Activated CD4-positive, alpha-beta T cell treated with anti-CD3 and anti-CD28 coated beads, Interleukin-2, amount 10 ng/mL, durations not matched to agents 7 days and 5 days (primary cell): ENCODE results near the gene TAF5L. TPM values are rescaled to one million over a fixed set of nuclear protein-coding genes. Genes with fewer than 3 reads are reported as not detected.
"Not testable (repeated sequence)": the region's sequence is repeated elsewhere in the genome, so short reads cannot be mapped to it uniquely, and the experiment has no call there.

Experiments
- CTCF ChIA-PET: fragments of 350-600 bp; sonication (Branson Sonifier 250); formaldehyde crosslinking; loops from one replicate; lab custom pipeline; 2021; ENCODE audit warnings: antibody characterized with exemption; lab: Charles Lee
- POLR2A ChIA-PET: fragments of 350-600 bp; sonication (Branson Sonifier 250); formaldehyde crosslinking; loops from one replicate; lab custom pipeline; 2021; ENCODE audit warnings: antibody characterized with exemption; lab: Charles Lee
- DNase-seq: peaks from one replicate; pipeline ENCODE4 v3.0.0-alpha.2; 2020
- H3K27ac Mint-ChIP-seq: one replicate; pipeline ENCODE4 v1.8.0; 2021; ENCODE audit warnings: mild to moderate bottlenecking, moderate library complexity, mixed read lengths
- H3K27me3 Mint-ChIP-seq: one replicate; pipeline ENCODE4 v1.8.0; 2021; ENCODE audit warnings: mixed read lengths
- H3K36me3 Mint-ChIP-seq: one replicate; pipeline ENCODE4 v1.8.0; 2021; ENCODE audit warnings: low read depth, mixed read lengths
- H3K4me1 Mint-ChIP-seq: one replicate; pipeline ENCODE4 v1.8.0; 2021; ENCODE audit warnings: mixed read lengths
- H3K4me3 Mint-ChIP-seq: one replicate; pipeline ENCODE4 v1.8.0; 2021; ENCODE audit warnings: mild to moderate bottlenecking, moderate library complexity, mixed read lengths
- H3K9me3 Mint-ChIP-seq: one replicate; pipeline ENCODE4 v1.8.0; 2021; ENCODE audit warnings: mixed read lengths
- total RNA-seq, 2 experiments: library from RNA; stranded (reverse); gene quantifications; one replicate each; pipeline ENCODE4 v1.2.3, GENCODE V29; 2021

Gene TAF5L
- total RNA-seq, 2 experiments from 2014 or later: 25.7 to 25.9 TPM

- peak overlapping the region; percentile 36 for H3K27ac Mint-ChIP-seq
Observed at GRCh38 chr1:229636042-229636441, 10.1 kb upstream of the TAF5L start.

DNA sequence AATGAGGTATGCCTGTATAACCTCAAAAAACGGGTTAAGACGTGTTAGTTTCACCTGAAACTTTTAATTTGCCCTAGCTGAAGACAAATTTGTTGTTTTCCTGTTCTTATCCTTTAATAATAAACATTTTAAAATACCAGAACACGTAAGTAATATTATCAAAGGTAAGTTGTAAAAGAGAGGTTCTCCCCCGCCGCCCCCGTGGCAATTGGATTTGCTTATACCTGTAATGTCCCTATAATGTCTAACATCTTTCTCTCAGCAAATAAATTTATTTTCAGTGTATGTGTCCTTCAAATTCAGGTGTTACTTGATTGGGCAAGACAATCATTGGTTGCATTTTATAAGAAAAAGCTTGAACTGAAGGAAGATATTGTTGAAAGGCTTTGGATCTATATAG is 6.0 kb upstream of the TAF5L start:
- H3K27ac Mint-ChIP-seq: no peak overlapping the region
- peaks cover 38% of the 10 kb centered on the region for H3K36me3 Mint-ChIP-seq
- no peaks in the 10 kb centered on the region for H3K9me3 Mint-ChIP-seq
- H3K4me1 Mint-ChIP-seq: peaks cover 37% of the 10 kb centered on the region
- H3K27me3 Mint-ChIP-seq: no peaks in the 10 kb centered on the region
- POLR2A ChIA-PET: no interaction called here
- CTCF ChIA-PET: interaction anchor here (0.6 to 1.4 kb wide), 2 partner anchors 73 to 1906 kb away, joined by 3 to 4 read pairs; no protein-coding TSS in a partner anchor
- no peak overlapping the region for H3K4me3 Mint-ChIP-seq
- no peak for DNase-seq

More at GRCh38 chr1:229636042-229636441, 10.1 kb upstream of the TAF5L start:
- CTCF ChIA-PET: no interaction called here
- Mint-ChIP-seq H3K27me3 (no peaks in the 10 kb centered on the region), H3K36me3 (peaks cover 37% of the 10 kb centered on the region), H3K4me1 (peaks cover 12% of the 10 kb centered on the region), H3K9me3 (no peaks in the 10 kb centered on the region), H3K4me3 (no peak overlapping the region)
- DNase-seq: no peak
- POLR2A ChIA-PET: no interaction called here

DNA sequence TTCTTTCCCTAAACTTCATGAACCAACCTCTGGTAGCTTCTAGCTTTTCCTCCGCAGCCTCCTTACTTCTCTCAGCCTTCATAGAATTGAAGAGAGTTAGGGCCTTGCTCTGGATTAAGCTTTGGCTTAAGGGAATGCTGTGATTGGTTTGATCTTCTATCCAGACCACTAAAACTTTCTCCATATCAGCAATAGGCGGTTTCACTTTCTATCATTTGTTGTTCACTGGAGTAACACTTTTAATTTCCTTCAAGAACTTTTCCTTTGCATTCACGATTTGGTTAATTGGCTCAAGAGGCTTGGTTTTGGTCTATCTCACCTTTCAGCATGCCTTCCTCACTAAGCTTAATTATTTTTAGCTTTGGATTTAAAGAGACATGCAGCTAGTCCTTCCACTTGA is 5.2 kb upstream of the TAF5L start:
- H3K9me3 Mint-ChIP-seq: no peaks in the 10 kb centered on the region
- no peak overlapping the region for H3K4me3 Mint-ChIP-seq
- H3K27ac Mint-ChIP-seq: no peak overlapping the region
- no peaks in the 10 kb centered on the region for H3K27me3 Mint-ChIP-seq
- peaks cover 38% of the 10 kb centered on the region for H3K36me3 Mint-ChIP-seq
- H3K4me1 Mint-ChIP-seq: peaks cover 41% of the 10 kb centered on the region
- ChIA-PET POLR2A (no interaction called here), CTCF (interaction anchor here (0.6 to 1.4 kb wide), 3 partner anchors 71 to 671 kb away, joined by 3 to 4 read pairs (median 4); no protein-coding TSS in a partner anchor)
- DNase-seq: no peak

DNA sequence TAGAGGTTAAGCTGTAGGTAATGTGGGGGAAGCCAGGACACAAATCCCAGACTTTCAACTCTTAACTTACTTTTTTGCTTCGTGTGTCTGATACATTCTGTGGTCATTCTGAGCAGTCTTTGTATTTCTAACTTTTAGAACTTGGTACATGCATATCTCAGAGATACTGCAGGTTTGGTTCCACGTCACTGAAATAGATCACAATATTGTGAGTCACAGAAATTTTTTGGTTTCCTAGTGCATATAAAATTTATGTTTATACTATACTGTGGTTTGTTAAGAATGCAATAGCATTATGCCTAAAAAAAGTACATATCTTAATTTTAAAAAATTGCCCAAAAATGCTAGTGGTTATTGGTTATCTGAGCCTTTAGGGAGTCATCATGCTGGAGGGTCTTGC is 3.3 kb upstream of the TAF5L start:
- Mint-ChIP-seq H3K4me1 (peaks cover 49% of the 10 kb centered on the region), H3K9me3 (no peaks in the 10 kb centered on the region), H3K27ac (no peak overlapping the region), H3K4me3 (no peak overlapping the region), H3K27me3 (no peaks in the 10 kb centered on the region), H3K36me3 (peaks cover 20% of the 10 kb centered on the region)
- ChIA-PET CTCF (interaction anchor here (1.3 kb wide), 1 partner anchor 13 kb away, joined by 3 read pairs; no protein-coding TSS in a partner anchor), POLR2A (no interaction called here)
- no peak for DNase-seq

DNA sequence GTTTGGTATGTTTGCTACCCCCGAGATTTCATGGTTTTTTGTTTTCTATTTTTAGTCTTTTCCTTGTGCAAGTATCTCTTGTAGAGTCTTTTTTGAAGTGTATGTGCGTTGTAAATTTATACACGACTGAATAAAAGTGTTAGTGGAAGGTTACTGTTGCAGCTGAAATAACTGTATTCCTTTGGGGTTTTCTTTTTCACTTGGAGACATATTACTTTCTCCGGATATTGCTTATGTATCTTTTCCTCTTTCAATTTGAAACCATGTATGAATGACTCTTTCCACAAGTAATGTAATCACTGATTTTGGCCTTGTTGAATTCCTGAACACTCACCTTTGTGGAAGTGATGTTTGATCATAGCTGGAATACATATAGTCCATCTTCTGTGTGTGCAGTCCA is 1.1 kb upstream of the TAF5L start:
- H3K4me3 Mint-ChIP-seq: peak overlapping the region; percentile 100
- no peaks in the 10 kb centered on the region for H3K27me3 Mint-ChIP-seq
- ChIA-PET CTCF (interaction anchor here (0.7 kb wide), 1 partner anchor 1138 kb away, joined by 4 read pairs; no protein-coding TSS in a partner anchor), POLR2A (no interaction called here)
- DNase-seq: no peak
- no peaks in the 10 kb centered on the region for H3K9me3 Mint-ChIP-seq
- H3K4me1 Mint-ChIP-seq: peaks cover 63% of the 10 kb centered on the region
- H3K27ac Mint-ChIP-seq: peak overlapping the region; percentile 99
- H3K36me3 Mint-ChIP-seq: peaks cover 27% of the 10 kb centered on the region

GRCh38 chr1:229625071-229625914 is 629 bp downstream of the TAF5L start:
- CTCF ChIA-PET: no interaction called here
- peak overlapping the region; percentile 84 for H3K4me3 Mint-ChIP-seq

DNA sequence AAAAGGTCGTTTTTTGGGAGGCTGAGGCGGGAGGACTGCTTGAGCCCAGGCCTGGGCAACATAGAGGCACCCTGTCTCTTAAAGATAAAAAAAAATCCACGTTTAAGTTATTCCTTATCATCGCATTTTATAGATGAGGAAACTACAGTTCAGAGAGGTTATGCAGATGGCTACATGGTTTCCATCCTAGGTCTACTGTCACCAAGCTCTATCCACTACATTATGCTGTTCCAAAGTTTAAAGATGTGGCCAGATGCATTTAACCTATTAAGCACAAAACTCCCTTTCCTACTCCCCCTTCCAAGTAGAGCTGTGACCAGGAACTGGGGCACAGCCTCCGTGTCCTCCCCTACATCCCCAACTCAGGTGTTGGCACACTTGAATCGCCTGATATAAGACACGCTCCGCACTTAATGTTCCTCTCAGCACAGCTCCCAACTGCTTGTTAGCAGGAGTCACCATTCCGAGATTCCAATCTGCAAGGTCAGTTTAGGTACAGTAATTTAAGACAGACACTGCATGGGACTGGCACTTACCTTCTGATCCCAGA is 1.3 kb downstream of the TAF5L start:
- H3K27ac Mint-ChIP-seq: peak overlapping the region; percentile 92
- peak overlapping the region; percentile 84 for H3K4me3 Mint-ChIP-seq
- peaks cover 27% of the 10 kb centered on the region for H3K36me3 Mint-ChIP-seq
- ChIA-PET POLR2A (no interaction called here), CTCF (interaction anchor here (1.0 to 1.8 kb wide), 3 partner anchors 22 to 67 kb away, joined by 3 read pairs; partner anchors contain the start of gene ABCB10)
- H3K9me3 Mint-ChIP-seq: no peaks in the 10 kb centered on the region
- DNase-seq: no peak
- H3K4me1 Mint-ChIP-seq: peaks cover 60% of the 10 kb centered on the region
- H3K27me3 Mint-ChIP-seq: no peaks in the 10 kb centered on the region

More at GRCh38 chr1:229625071-229625914, 629 bp downstream of the TAF5L start:
- peaks cover 33% of the 10 kb centered on the region for H3K36me3 Mint-ChIP-seq
- POLR2A ChIA-PET: interaction anchor here (0.7 kb wide), 1 partner anchor 585 kb away, joined by 4 read pairs; no protein-coding TSS in a partner anchor
- no peaks in the 10 kb centered on the region for H3K9me3 Mint-ChIP-seq
- H3K4me1 Mint-ChIP-seq: peaks cover 60% of the 10 kb centered on the region
- no peaks in the 10 kb centered on the region for H3K27me3 Mint-ChIP-seq
- H3K27ac Mint-ChIP-seq: peak overlapping the region; percentile 92
- DNase-seq: peak; percentile 52

- no peaks in the 10 kb centered on the region for H3K27me3 Mint-ChIP-seq
Observed at GRCh38 chr1:229623838-229624237, 2.1 kb downstream of the TAF5L start.

GRCh38 chr1:229623225-229623624 is 2.7 kb downstream of the TAF5L start:
- Mint-ChIP-seq H3K36me3 (peaks cover 18% of the 10 kb centered on the region), H3K27me3 (no peaks in the 10 kb centered on the region), H3K9me3 (no peaks in the 10 kb centered on the region), H3K4me3 (no peak overlapping the region), H3K4me1 (peaks cover 59% of the 10 kb centered on the region), H3K27ac (no peak overlapping the region)
- ChIA-PET POLR2A (no interaction called here), CTCF (interaction anchor here (1.2 to 1.8 kb wide), 2 partner anchors 21 to 65 kb away, joined by 3 read pairs; partner anchors contain the start of gene ABCB10)
- no peak for DNase-seq

More at GRCh38 chr1:229623838-229624237, 2.1 kb downstream of the TAF5L start:
- Mint-ChIP-seq H3K9me3 (no peaks in the 10 kb centered on the region), H3K27ac (no peak overlapping the region), H3K4me1 (peaks cover 61% of the 10 kb centered on the region), H3K36me3 (peaks cover 23% of the 10 kb centered on the region), H3K4me3 (peak overlapping the region; percentile 84)
- DNase-seq: no peak
- ChIA-PET CTCF (interaction anchor here (1.0 to 1.8 kb wide), 3 partner anchors 22 to 66 kb away, joined by 3 read pairs; partner anchors contain the start of gene ABCB10), POLR2A (no interaction called here)

GRCh38 chr1:229622641-229623120 is 3.2 kb downstream of the TAF5L start:
- POLR2A ChIA-PET, DNase-seq, H3K4me3 Mint-ChIP-seq, H3K27me3 Mint-ChIP-seq, H3K27ac Mint-ChIP-seq, H3K9me3 Mint-ChIP-seq: not testable (repeated sequence)
- H3K36me3 Mint-ChIP-seq: peaks cover 18% of the 10 kb centered on the region
- CTCF ChIA-PET: interaction anchor here (1.8 kb wide), 1 partner anchor 20 kb away, joined by 3 read pairs; no protein-coding TSS in a partner anchor
- peaks cover 60% of the 10 kb centered on the region for H3K4me1 Mint-ChIP-seq

- Mint-ChIP-seq H3K4me3 (no peak overlapping the region), H3K27ac (no peak overlapping the region), H3K4me1 (peaks cover 50% of the 10 kb centered on the region), H3K36me3 (peaks cover 18% of the 10 kb centered on the region), H3K27me3 (no peaks in the 10 kb centered on the region), H3K9me3 (no peaks in the 10 kb centered on the region)
- ChIA-PET CTCF (no interaction called here), POLR2A (no interaction called here)
- no peak for DNase-seq
Observed at GRCh38 chr1:229621663-229622062, 4.3 kb downstream of the TAF5L start.

DNA sequence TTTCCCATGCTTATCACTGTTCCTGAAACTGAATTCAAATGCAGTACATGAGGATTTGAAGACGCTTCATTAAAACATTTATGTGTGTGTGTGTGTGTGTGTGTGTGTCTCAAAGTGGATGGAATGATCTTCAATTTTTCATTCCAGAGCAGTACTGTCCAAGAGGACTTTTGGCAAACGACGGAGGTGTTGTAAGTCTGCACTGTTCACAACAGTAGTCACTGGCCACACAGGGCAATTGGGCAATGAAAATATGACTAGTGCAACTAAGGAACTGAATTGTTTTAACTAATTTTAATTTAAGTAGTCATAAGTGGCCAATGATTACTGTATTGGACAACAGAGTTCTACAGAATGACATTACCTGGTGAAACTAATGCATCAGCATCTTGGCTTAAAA is 5.0 kb downstream of the TAF5L start:
- Mint-ChIP-seq H3K4me1 (peaks cover 49% of the 10 kb centered on the region), H3K27ac (no peak overlapping the region), H3K27me3 (no peaks in the 10 kb centered on the region), H3K4me3 (no peak overlapping the region), H3K36me3 (peaks cover 15% of the 10 kb centered on the region), H3K9me3 (no peaks in the 10 kb centered on the region)
- no peak for DNase-seq
- POLR2A ChIA-PET: no interaction called here
- CTCF ChIA-PET: no interaction called here
